HG03439 (cell line): ENCODE measurements around the gene TGOLN2.

Experiments used
- ATAC-seq: cut with Tn5 transposase; IDR thresholded peaks from one replicate; pipeline ENCODE4 v1.9.1; 2021; ENCODE audit warnings: mild to moderate bottlenecking, moderate library complexity; ENCODE audit not compliant: unreplicated experiment

Gene TGOLN2

DNA sequence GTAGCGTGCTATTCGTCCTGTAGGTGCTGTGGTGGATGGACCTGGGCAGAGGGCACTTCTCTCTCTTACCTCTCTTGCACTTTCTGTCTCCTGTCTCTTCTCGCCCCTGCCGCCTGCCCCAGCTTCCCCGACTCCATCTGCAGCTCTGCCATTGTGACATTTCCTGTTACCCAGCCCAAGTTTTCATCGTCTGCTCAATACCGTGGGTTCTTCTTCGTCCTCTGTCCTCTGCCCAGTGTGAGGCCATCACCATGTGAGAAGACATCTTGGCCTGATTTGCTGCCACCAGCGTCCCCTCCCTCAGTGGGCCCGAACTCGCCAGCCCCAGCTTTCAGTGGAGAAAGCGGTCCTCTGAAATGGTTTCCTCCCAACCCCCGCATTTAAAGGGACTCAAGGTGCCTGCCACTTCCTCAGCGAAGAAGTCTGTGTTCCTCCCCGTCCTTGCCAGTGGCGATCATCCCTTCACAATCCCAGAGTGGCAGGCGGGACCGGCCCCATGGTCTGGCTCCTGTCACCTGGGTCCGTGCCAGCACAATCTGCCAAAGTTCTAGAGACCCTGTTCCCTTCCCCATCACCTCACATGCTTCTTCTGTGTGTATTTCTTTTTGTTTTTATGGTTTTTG is 18.0 kb downstream of the TGOLN2 start:
- ATAC-seq = no peak

DNA sequence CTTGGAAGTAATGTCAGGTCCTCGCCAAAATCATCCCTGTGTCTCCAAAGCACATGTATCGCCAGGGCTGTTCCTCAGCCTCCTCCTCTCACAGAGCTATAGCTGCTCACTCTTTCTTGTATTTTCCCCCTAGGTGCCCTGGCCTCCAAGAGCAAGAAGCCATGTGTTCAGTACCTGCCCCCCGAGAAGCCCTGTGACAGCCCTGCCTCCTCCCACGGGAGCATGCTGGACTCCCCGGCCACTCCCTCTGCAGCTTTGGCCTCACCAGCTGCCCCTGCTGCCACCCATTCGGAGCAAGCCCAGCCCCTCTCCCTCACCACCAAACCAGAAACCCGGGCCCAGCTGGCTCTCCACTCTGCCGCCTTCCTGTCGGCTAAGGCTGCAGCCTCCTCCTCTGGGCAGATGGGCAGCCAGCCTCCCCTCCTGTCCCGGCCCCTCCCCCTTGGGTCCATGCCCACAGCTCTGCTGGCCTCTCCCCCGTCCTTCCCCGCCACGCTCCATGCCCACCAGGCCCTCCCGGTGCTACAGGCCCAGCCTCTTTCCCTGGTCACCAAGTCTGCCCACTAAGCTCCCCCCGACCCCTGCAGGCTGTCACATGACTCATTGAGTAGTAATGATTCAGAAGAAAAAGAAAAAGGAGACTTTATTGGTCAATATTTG is 18.8 kb downstream of the TGOLN2 start:
- no peak for ATAC-seq

DNA sequence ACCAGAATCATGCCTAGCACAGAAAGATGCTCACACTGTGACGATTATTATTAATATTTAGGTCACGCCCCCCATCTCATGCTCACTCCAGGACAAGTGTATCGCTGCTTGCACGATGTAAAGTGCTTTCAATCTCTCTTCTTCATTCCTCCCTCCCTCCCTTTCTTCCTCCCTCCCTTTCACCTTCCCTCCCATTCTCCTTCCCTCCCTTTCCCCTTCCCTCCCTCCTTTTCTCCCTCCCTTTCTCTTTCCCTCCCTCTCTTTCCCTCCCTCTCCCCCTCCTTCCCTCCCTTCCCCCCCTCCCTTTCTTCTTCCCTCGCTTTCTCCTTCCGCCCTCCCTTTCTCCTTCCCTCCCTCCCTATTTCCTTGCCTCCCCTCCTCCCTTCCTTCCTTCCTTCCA is 19.6 kb downstream of the TGOLN2 start:
- no peak for ATAC-seq

DNA sequence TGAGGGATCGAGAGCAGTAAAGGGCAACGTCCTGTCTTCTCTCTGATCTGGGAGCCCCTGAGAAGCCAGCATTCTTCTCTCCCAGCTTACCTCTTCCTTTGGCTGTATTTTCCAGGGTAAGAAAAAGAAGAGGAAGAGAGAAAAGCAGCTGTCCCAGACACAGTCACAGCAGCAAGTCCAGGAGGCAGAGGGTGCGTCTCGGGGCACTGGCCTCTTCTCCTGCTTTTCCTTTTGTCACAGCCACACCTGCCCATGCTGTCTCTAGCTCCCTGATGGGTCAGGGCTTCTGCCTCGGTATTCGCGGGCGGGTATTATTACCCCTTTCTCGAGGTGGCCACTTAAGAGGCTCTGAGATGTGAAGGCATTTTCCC is 20.3 kb downstream of the TGOLN2 start:
- no peak for ATAC-seq

- ATAC-seq = no peak
Measured at GRCh38 chr2:85303780-85304531, 23.8 kb downstream of the TGOLN2 start.

DNA sequence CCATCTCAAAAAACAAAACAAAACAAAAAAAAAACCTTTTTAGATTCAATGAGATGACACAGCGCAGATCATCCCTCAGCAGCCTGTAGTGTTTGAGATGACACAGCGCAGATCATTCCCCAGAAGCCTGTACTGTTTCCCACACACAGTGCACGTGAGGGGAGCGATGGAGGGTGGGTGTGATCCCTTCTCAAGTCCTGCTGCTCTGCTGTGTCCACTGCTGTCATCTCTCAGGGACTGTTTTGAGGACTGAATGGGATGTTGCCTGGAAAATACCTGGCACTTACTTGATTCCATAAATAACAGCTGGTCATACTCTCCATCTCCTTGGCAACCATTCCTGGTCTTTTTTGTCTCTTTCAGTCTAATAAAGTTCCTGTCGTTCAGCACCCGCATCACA is 25.7 kb downstream of the TGOLN2 start:
- ATAC-seq = no peak

- no peak for ATAC-seq
Measured at GRCh38 chr2:85291425-85292023, 36.3 kb downstream of the TGOLN2 start.

GRCh38 chr2:85288244-85288725 is 39.5 kb downstream of the TGOLN2 start:
- ATAC-seq = no peak

DNA sequence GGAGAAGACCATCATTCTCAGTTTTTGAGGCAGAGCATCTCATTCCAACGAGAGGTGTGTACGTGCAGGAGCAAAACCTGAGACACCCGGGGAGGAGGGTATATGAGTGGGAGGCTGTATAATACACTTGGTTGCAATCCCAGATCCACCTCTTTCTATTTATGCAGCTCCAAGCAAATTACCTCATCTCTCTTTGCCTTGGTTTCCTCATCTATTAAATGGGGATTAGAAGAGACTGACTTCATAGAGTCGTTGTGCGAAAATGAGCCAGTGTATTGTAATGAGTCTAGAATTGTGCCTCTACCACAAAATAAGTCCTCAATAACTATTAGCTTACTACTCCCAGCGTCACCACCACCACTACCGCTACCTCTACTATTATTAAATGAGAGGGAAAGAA is 40.1 kb downstream of the TGOLN2 start:
- ATAC-seq = no peak

DNA sequence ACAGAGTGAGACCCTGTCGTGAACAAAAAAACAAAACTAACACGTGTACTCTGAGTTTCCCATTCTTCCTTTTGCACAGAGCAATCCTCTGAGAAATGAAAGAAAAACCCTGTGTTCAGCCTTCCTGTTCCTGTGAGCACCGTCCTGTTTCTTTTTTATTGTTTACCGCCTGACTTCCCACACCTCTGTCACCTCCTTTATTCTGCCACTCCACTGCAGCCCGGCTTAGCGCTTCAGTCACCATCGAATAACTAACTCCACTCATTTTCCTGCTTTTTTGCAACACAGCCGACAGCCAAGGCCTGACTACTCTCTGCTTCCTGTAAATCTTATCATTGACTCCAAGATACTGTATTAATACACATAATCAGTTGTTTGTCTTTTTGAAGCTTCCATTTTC is 40.9 kb downstream of the TGOLN2 start:
- no peak for ATAC-seq

GRCh38 chr2:85283641-85284040 is 44.1 kb downstream of the TGOLN2 start:
- ATAC-seq = no peak

DNA sequence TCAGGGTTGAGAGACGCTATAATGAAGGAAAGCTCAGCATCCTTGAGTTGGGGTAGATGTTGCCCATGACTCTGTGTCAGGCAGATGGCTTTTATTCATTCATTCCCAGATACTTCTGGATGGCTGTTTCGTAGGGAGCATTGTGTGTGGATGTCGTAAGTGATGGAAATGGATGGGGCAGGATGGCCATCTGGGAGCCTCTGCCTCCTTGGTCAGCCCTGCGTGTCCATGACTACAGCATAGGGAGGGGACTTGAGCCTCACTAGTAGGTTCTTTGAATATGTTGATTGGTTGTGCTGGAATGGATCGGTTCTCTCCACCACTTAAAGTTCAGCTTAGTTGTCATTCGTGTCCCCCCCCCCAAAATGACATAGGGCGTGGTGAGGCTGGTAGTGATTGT is 44.9 kb downstream of the TGOLN2 start:
- ATAC-seq = no peak

- ATAC-seq = no peak
Measured at GRCh38 chr2:85281553-85281952, 46.2 kb downstream of the TGOLN2 start.

GRCh38 chr2:85278361-85278760 is 49.4 kb downstream of the TGOLN2 start:
- no peak for ATAC-seq

- ATAC-seq = no peak
Measured at GRCh38 chr2:85277416-85278158, 50.2 kb downstream of the TGOLN2 start.

DNA sequence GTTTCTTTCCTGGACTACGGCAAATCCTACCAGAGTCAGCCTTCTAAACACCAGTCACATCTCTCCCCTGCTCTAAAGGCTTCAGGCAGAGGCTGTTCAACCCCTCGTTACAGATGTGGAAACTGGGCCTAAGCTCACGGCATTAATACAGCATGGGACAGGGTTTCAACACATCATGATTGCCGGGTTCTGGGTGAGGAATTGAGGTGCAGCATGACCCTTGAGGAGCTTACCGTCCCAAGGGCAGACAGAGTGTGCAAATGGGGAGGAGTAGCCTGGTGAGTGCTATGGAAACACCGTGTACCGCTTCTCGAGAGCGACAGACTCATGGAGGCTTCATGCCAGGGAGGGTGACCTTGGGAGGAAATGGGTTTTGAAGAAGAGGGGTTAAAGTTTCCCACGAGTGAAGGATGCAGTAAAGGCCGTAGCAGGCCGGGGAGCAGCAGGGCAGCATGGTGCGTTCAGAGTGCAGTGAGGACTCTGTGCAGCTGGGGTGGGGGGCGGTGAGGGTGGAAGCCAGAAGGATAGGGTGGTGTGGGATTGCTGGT is 51.1 kb downstream of the TGOLN2 start:
- no peak for ATAC-seq

DNA sequence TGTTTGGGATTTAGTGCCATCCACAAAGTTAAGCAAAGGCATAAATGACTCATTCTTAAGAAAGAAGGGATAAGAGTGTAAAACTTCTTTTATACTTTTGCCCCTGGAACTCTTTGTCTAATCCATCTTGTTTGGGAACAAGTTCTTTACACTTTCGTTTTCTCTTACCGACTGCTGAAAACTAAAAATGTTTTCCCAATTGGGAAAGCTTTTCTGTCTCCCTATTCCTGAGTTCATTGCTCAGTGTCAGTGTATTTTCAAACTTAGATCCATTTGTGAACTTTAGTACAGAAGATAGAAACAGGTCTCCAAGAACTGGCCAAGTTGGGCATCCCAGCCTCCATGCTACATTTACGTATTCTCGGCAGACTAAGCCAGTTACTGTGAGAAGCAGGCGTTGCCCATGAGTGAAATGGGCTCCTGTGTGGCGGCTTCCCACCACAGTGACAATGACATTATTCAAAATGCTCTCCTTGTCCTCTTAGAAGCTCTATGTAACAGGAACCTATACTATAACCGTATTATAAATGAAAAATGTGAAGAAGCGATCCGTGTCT is 51.7 kb downstream of the TGOLN2 start:
- ATAC-seq = no peak

DNA sequence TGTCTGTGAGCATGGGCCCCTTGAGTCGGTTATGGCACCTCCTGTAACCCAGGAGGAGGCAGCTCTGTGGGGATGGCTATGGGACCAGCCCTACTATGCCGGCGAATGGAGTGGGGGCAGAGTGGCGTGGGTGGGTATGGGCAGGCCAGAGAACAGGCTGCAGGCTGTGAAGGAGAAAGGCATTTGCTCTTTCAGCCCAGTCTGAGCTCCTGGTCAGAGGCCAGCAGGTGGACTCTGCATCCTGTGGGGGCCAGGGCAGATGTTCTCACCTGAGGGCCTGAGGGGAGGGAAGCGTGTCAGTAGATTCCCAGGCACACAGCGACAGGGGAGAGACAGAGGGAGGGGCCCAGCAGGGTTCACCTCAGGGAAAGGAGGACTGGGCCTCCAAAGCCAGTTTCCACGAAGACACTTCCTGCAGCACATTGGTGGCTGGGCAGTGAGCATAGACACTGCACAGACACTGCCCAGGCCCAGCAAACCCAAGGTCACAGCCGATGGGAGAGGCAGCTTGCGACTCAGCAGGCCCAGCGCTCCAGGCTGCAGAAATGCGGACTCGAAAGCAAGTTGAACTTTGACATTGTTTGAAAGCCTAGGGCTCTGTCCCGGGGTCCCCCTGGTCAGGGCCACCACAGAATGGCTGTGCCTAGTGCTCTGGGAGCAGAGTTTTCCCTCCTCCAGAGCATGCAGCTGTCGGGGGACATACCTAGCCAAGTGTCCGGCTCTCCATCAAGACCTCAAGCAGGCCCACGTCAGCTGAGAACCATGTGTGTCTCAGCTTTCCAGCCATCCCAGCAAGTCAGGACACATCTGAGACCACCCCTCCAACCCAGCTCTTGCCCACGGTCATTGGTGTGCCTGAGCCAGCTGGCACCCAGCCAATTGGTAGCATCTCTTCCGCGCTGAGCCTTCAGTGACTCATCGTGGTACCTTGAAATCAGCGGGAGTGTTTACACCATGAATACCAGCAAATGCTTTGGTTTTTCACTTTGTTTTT is 53.8 kb downstream of the TGOLN2 start:
- no peak for ATAC-seq

DNA sequence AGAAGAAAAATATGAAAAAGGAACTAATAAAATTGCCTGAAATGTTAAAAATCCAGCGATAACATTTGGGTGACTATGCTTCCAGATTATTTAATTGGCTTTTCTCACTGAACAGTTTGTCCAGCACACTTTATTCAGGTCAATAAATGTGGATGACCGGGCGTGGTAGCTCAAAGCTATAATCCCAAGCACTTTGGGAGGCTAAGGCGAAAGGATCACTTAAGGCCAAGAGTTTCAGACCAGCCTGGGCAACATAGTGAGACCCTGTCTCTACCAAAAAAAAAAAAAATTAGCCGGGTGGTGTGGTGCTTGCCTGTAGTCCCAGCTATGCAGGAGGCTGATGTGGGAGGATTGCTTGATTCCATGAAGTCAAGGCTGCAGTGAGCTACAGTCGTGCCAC is 55.4 kb downstream of the TGOLN2 start:
- no peak for ATAC-seq
